Activated CD8-positive, alpha-beta T cell treated with anti-CD3 and anti-CD28 coated beads, Interleukin-2, amount 10 ng/mL, durations not matched to agents 7 days and 5 days (primary cell): ENCODE measurements around the gene PROZ. TPM values are rescaled to one million over a fixed set of nuclear protein-coding genes. Genes with fewer than 3 reads are reported as not detected.

Experiments used
- ATAC-seq: fragments of 150-1000 bp; cut with Tn5 transposase; one replicate; pipeline ENCODE4 v1.10.0; 2021; ENCODE audit warnings: moderate library complexity
- CTCF ChIA-PET: fragments of 350-600 bp; sonication (Branson Sonifier 250); formaldehyde crosslinking; loops from one replicate; lab custom pipeline; 2021; ENCODE audit warnings: antibody characterized with exemption; lab: Charles Lee
- POLR2A ChIA-PET: fragments of 350-600 bp; sonication (Branson Sonifier 250); formaldehyde crosslinking; loops from one replicate; lab custom pipeline; 2021; ENCODE audit warnings: antibody characterized with exemption; lab: Charles Lee
- DNase-seq: peaks from one replicate; pipeline ENCODE4 v3.0.0-alpha.2; 2020
- H3K27ac Mint-ChIP-seq: one replicate; pipeline ENCODE4 v1.8.0; 2021; ENCODE audit warnings: mild to moderate bottlenecking, mixed read lengths
- H3K27me3 Mint-ChIP-seq: one replicate; pipeline ENCODE4 v1.8.0; 2021; ENCODE audit warnings: low read depth, mixed read lengths
- H3K36me3 Mint-ChIP-seq: one replicate; pipeline ENCODE4 v1.8.0; 2021; ENCODE audit warnings: low read depth, mixed read lengths
- H3K4me1 Mint-ChIP-seq: one replicate; pipeline ENCODE4 v1.8.0; 2021; ENCODE audit warnings: low read depth, mixed read lengths
- H3K4me3 Mint-ChIP-seq: one replicate; pipeline ENCODE4 v1.8.0; 2021; ENCODE audit warnings: mild to moderate bottlenecking, mixed read lengths
- H3K9me3 Mint-ChIP-seq: one replicate; pipeline ENCODE4 v1.8.0; 2022; ENCODE audit warnings: mixed read lengths; ENCODE audit not compliant: insufficient read depth
- total RNA-seq, 2 experiments: library from RNA; stranded (reverse); gene quantifications; one replicate each; pipeline ENCODE4 v1.2.3, GENCODE V29; 2021

Gene PROZ
- total RNA-seq, 2 experiments from 2014 or later = not detected

- H3K4me3 Mint-ChIP-seq = no peak overlapping the region
- POLR2A ChIA-PET = no interaction called here
Observed at GRCh38 chr13:113147206-113147605, 11.2 kb upstream of the PROZ start.

GRCh38 chr13:113148407-113148806, 10.0 kb upstream of the PROZ start:
- peaks cover 16% of the 10 kb centered on the region for H3K4me1 Mint-ChIP-seq
- no peak overlapping the region for H3K4me3 Mint-ChIP-seq
- DNase-seq = no peak
- ChIA-PET POLR2A (no interaction called here), CTCF (no interaction called here)
- H3K36me3 Mint-ChIP-seq = peaks cover 4% of the 10 kb centered on the region
- peaks cover 14% of the 10 kb centered on the region for H3K27me3 Mint-ChIP-seq
- ATAC-seq = no peak
- no peaks in the 10 kb centered on the region for H3K9me3 Mint-ChIP-seq
- no peak overlapping the region for H3K27ac Mint-ChIP-seq

More at GRCh38 chr13:113147206-113147605, 11.2 kb upstream of the PROZ start:
- DNase-seq (no peak), ATAC-seq (no peak)
- Mint-ChIP-seq H3K27me3 (peaks cover 6% of the 10 kb centered on the region), H3K36me3 (no peaks in the 10 kb centered on the region), H3K4me1 (peaks cover 6% of the 10 kb centered on the region), H3K9me3 (no peaks in the 10 kb centered on the region), H3K27ac (no peak overlapping the region)
- CTCF ChIA-PET = no interaction called here

- DNase-seq (no peak), ATAC-seq (no peak)
- peaks cover 4% of the 10 kb centered on the region for H3K36me3 Mint-ChIP-seq
- H3K27me3 Mint-ChIP-seq = peaks cover 16% of the 10 kb centered on the region
- peaks cover 20% of the 10 kb centered on the region for H3K4me1 Mint-ChIP-seq
- peak overlapping the region; percentile 34 for H3K27ac Mint-ChIP-seq
- H3K4me3 Mint-ChIP-seq = no peak overlapping the region
- POLR2A ChIA-PET = no interaction called here
- CTCF ChIA-PET = no interaction called here
- H3K9me3 Mint-ChIP-seq = no peaks in the 10 kb centered on the region
Observed at GRCh38 chr13:113148940-113149503, 9.4 kb upstream of the PROZ start.

- no peaks in the 10 kb centered on the region for H3K9me3 Mint-ChIP-seq
- ChIA-PET CTCF (no interaction called here), POLR2A (no interaction called here)
- no peak overlapping the region for H3K27ac Mint-ChIP-seq
- ATAC-seq (no peak), DNase-seq (no peak)
- peaks cover 23% of the 10 kb centered on the region for H3K4me1 Mint-ChIP-seq
- no peak overlapping the region for H3K4me3 Mint-ChIP-seq
- peaks cover 4% of the 10 kb centered on the region for H3K36me3 Mint-ChIP-seq
- peaks cover 16% of the 10 kb centered on the region for H3K27me3 Mint-ChIP-seq
Observed at GRCh38 chr13:113149711-113150549, 8.5 kb upstream of the PROZ start.

GRCh38 chr13:113150550-113151365, 7.7 kb upstream of the PROZ start:
- Mint-ChIP-seq H3K9me3 (no peaks in the 10 kb centered on the region), H3K27ac (no peak overlapping the region), H3K36me3 (peaks cover 4% of the 10 kb centered on the region), H3K4me1 (peaks cover 23% of the 10 kb centered on the region), H3K4me3 (no peak overlapping the region), H3K27me3 (peaks cover 19% of the 10 kb centered on the region)
- ATAC-seq = no peak
- POLR2A ChIA-PET = no interaction called here
- no peak for DNase-seq
- CTCF ChIA-PET = no interaction called here

- POLR2A ChIA-PET = no interaction called here
- Mint-ChIP-seq H3K4me3 (peak overlapping the region; percentile 60), H3K27ac (no peak overlapping the region), H3K36me3 (peaks cover 4% of the 10 kb centered on the region), H3K27me3 (peaks cover 19% of the 10 kb centered on the region), H3K9me3 (no peaks in the 10 kb centered on the region), H3K4me1 (peaks cover 23% of the 10 kb centered on the region)
- DNase-seq (no peak), ATAC-seq (no peak)
- CTCF ChIA-PET = no interaction called here
Observed at GRCh38 chr13:113151745-113152690, 6.4 kb upstream of the PROZ start.

- Mint-ChIP-seq H3K4me3 (peak overlapping the region; percentile 60), H3K27ac (peak overlapping the region; percentile 63), H3K4me1 (peaks cover 23% of the 10 kb centered on the region), H3K36me3 (peaks cover 4% of the 10 kb centered on the region), H3K9me3 (peaks cover 4% of the 10 kb centered on the region), H3K27me3 (peaks cover 19% of the 10 kb centered on the region)
- POLR2A ChIA-PET = no interaction called here
- DNase-seq = no peak
- CTCF ChIA-PET = no interaction called here
- no peak for ATAC-seq
Observed at GRCh38 chr13:113152691-113152983, 5.8 kb upstream of the PROZ start.

GRCh38 chr13:113152984-113153809, 5.3 kb upstream of the PROZ start:
- Mint-ChIP-seq H3K4me3 (peak overlapping the region; percentile 60), H3K36me3 (peaks cover 4% of the 10 kb centered on the region), H3K4me1 (peaks cover 23% of the 10 kb centered on the region), H3K9me3 (peaks cover 4% of the 10 kb centered on the region), H3K27me3 (peaks cover 19% of the 10 kb centered on the region), H3K27ac (peak overlapping the region; percentile 63)
- ChIA-PET POLR2A (interaction anchor here (0.7 kb wide), 1 partner anchor 23 kb away, joined by 3 read pairs; no protein-coding TSS in a partner anchor), CTCF (no interaction called here)
- no peak for DNase-seq
- ATAC-seq = peak; percentile 30

GRCh38 chr13:113153810-113154748, 4.4 kb upstream of the PROZ start:
- DNase-seq = peak; percentile 54
- H3K36me3 Mint-ChIP-seq = peaks cover 4% of the 10 kb centered on the region

GRCh38 chr13:113155201-113155600, 3.2 kb upstream of the PROZ start:
- Mint-ChIP-seq H3K4me3 (no peak overlapping the region), H3K27me3 (peaks cover 19% of the 10 kb centered on the region), H3K9me3 (peaks cover 6% of the 10 kb centered on the region), H3K36me3 (peaks cover 4% of the 10 kb centered on the region), H3K4me1 (peaks cover 27% of the 10 kb centered on the region), H3K27ac (no peak overlapping the region)
- ATAC-seq (no peak), DNase-seq (no peak)
- ChIA-PET POLR2A (interaction anchor here (0.6 to 1.1 kb wide), 2 partner anchors 10 to 41 kb away, joined by 3 read pairs; no protein-coding TSS in a partner anchor), CTCF (no interaction called here)

More at GRCh38 chr13:113153810-113154748, 4.4 kb upstream of the PROZ start:
- no peak overlapping the region for H3K27ac Mint-ChIP-seq
- peaks cover 4% of the 10 kb centered on the region for H3K9me3 Mint-ChIP-seq
- H3K27me3 Mint-ChIP-seq = peaks cover 19% of the 10 kb centered on the region
- ChIA-PET CTCF (no interaction called here), POLR2A (interaction anchor here (0.7 to 1.1 kb wide), 2 partner anchors 11 to 24 kb away, joined by 3 read pairs; no protein-coding TSS in a partner anchor)
- peak; percentile 78 for ATAC-seq
- peak overlapping the region; percentile 52 for H3K4me3 Mint-ChIP-seq
- peaks cover 23% of the 10 kb centered on the region for H3K4me1 Mint-ChIP-seq
